ENCODE results near the gene VGLL4. TPM values are rescaled to one million over a fixed set of nuclear protein-coding genes. Genes with fewer than 3 reads are reported as not detected.

VGLL4 gene
- total RNA-seq, 1 experiment from 2014 or later, result 42.1 TPM

GRCh38 chr3:11610044-11610671, 33.6 kb downstream of the VGLL4 start:
- Histone ChIP-seq H3K9me3 (ENCODE audit: control insufficient read depth, low read depth, low read length) (no peaks in the 10 kb centered on the region), H3K9ac (ENCODE audit: extremely low read depth, insufficient read length, low read length) (no peak overlapping the region), H3K4me2 (ENCODE audit: insufficient read depth, insufficient read length, low read length) (no peak overlapping the region), H4K91ac (ENCODE audit: insufficient read length, low read depth, low read length) (no peak overlapping the region), H2AFZ (ENCODE audit: low read length) (no peak overlapping the region), H3K27me3 (ENCODE audit: insufficient read depth, low read length) (no peaks in the 10 kb centered on the region), H3K56ac (ENCODE audit: insufficient read length, low read depth, low read length) (no peak overlapping the region), H2BK5ac (ENCODE audit: insufficient read length, low read length) (no peak overlapping the region), H3K79me2 (ENCODE audit: insufficient read depth, low read length) (peaks cover 21% of the 10 kb centered on the region; the same call in 1 of the 2 replicates), H3K23me2 (ENCODE audit: insufficient read length, low read depth, low read length, poor library complexity, severe bottlenecking) (no peaks in the 10 kb centered on the region), H2BK120ac (ENCODE audit: low read depth, low read length, poor library complexity, severe bottlenecking) (no peak overlapping the region), H2AK5ac (ENCODE audit: insufficient read length, low read length) (no peak overlapping the region), H3K4ac (ENCODE audit: low read depth, low read length) (no peak overlapping the region), H2BK12ac (ENCODE audit: insufficient read length, low read depth, low read length) (no peak overlapping the region), H3K27ac (ENCODE audit: insufficient read length, low read depth, low read length) (no peak overlapping the region), H3T11ph (ENCODE audit: low read length) (no peak overlapping the region), H2BK15ac (ENCODE audit: low read depth, low read length) (no peak overlapping the region), H3K14ac (ENCODE audit: insufficient read depth, low read length) (peak overlapping the region; percentile 5; the same call in 1 of the 2 replicates), H4K8ac (replicated peaks; ENCODE audit: insufficient read length, low read depth, low read length) (no peak overlapping the region), H4K5ac (ENCODE audit: insufficient read length, low read depth, low read length) (no peak overlapping the region), H3K79me1 (ENCODE audit: insufficient read depth, low read depth, low read length, poor library complexity, severe bottlenecking) (peaks cover 9% of the 10 kb centered on the region), H3K23ac (ENCODE audit: insufficient read length, low read depth, low read length) (no peak overlapping the region), H2BK20ac (ENCODE audit: low read depth, low read length, poor library complexity, severe bottlenecking) (no peak overlapping the region), H3K18ac (ENCODE audit: insufficient read length, low read depth, low read length) (no peak overlapping the region), H4K20me1 (ENCODE audit: control insufficient read depth, insufficient read depth, insufficient read length) (no peaks in the 10 kb centered on the region), H3K4me1 (ENCODE audit: insufficient read depth, low read length) (peaks cover 9% of the 10 kb centered on the region; the same call in 1 of the 2 replicates)
- H3K4me3 Mint-ChIP-seq, result no peak overlapping the region
- H3K4me1 Mint-ChIP-seq, result peaks cover 70 to 76% of the 10 kb centered on the region in 2 experiments
- no peaks in the 10 kb centered on the region for H3K27me3 Mint-ChIP-seq (ENCODE audit: low read depth)
- TF ChIP-seq, protein P1, sequence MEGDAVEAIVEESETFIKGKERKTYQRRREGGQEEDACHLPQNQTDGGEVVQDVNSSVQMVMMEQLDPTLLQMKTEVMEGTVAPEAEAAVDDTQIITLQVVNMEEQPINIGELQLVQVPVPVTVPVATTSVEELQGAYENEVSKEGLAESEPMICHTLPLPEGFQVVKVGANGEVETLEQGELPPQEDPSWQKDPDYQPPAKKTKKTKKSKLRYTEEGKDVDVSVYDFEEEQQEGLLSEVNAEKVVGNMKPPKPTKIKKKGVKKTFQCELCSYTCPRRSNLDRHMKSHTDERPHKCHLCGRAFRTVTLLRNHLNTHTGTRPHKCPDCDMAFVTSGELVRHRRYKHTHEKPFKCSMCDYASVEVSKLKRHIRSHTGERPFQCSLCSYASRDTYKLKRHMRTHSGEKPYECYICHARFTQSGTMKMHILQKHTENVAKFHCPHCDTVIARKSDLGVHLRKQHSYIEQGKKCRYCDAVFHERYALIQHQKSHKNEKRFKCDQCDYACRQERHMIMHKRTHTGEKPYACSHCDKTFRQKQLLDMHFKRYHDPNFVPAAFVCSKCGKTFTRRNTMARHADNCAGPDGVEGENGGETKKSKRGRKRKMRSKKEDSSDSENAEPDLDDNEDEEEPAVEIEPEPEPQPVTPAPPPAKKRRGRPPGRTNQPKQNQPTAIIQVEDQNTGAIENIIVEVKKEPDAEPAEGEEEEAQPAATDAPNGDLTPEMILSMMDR (conservative IDR thresholded peaks at IDR 0.05), result no peak
- H3K9me3 Mint-ChIP-seq, result no peaks in the 10 kb centered on the region
- DNase-seq, result no peak
- peaks cover 0 to 10% (median 7%) of the 10 kb centered on the region in 3 experiments; a peak in 4 of 7 replicates for H3K36me3 Mint-ChIP-seq (ENCODE audit: insufficient read depth in 1 of 3, low read depth in 3 of 3)
- WGBS (ENCODE audit: extremely low coverage, insufficient read length, low lambda C conversion rate), result no CpG with 5 or more reads among the region's 23 CpGs
- H3K27ac Mint-ChIP-seq, result peak overlapping the region; percentile 30 to 88 (median 70); a peak in 4 of 7 replicates

Measured in H9 (cell line).